Right atrium auricular region (tissue), 2 donors: ENCODE results near the gene MED17. TPM values are rescaled to one million over a fixed set of nuclear protein-coding genes. Genes with fewer than 3 reads are reported as not detected.

Experiments used
- DNase-seq: peaks from one replicate; pipeline ENCODE4 v3.0.0-alpha.2; 2019; ENCODE audit warnings: low spot score
- H3K27ac ChIP-seq, 2 donors: fragments of 200-600 bp; sonication (generic); 1 replicate in 1 of 2; 2 replicates in 1 of 2; pipeline ENCODE4 v1.5.1; 2016 to 2019
- H3K27me3 ChIP-seq, 2 donors: fragments of 200-600 bp; sonication (generic); one replicate each; pipeline versions ENCODE4 v1.5.1 to v1.6.0; 2017 to 2019
- H3K36me3 ChIP-seq: fragments of 200-600 bp; sonication (generic); one replicate; pipeline ENCODE4 v1.5.1; 2016
- H3K4me1 ChIP-seq, 2 donors: fragments of 200-600 bp; sonication (generic); one replicate each; pipeline versions ENCODE4 v1.5.1 to v1.6.0; 2017 to 2019
- H3K4me3 ChIP-seq, 2 donors: fragments of 200-600 bp; sonication (generic); 1 replicate in 1 of 2; 2 replicates in 1 of 2; pipeline ENCODE4 v1.5.1; 2017 to 2019; ENCODE audit warnings: mild to moderate bottlenecking in 1 of 2, moderate library complexity in 1 of 2
- H3K9me3 ChIP-seq, 2 donors: fragments of 200-600 bp; sonication (generic); one replicate each; pipeline ENCODE4 v1.5.1; 2019
- CTCF ChIP-seq, 2 donors: fragments of 200-600 bp; sonication (generic); IDR thresholded peaks; one replicate each; pipeline ENCODE4 v1.5.1; 2019; ENCODE audit warnings: antibody characterized with exemption in 2 of 2
- total RNA-seq, 2 donors: library from RNA; depleted of rRNA; stranded (reverse); fragments of >200 nt; gene quantifications; one replicate each; pipeline ENCODE4 v1.1.0, GENCODE V29; 2016

Gene MED17
- total RNA-seq, 2 donors from 2014 or later = 15.9 to 16.4 TPM

GRCh38 chr11:93822359-93822758 is 38.3 kb downstream of the MED17 start:
- Histone ChIP-seq H3K4me1 (peaks cover 0 to 8% of the 10 kb centered on the region in 2 donors), H3K36me3 (no peaks in the 10 kb centered on the region), H3K27ac (no peak overlapping the region), H3K4me3 (no peak overlapping the region), H3K9me3 (no peaks in the 10 kb centered on the region), H3K27me3 (no peaks in the 10 kb centered on the region)
- no peak for TF ChIP-seq CTCF (IDR thresholded peaks at IDR 0.05)
- no peak for DNase-seq

- Histone ChIP-seq H3K27ac (no peak overlapping the region), H3K36me3 (no peaks in the 10 kb centered on the region), H3K9me3 (no peaks in the 10 kb centered on the region), H3K27me3 (no peaks in the 10 kb centered on the region), H3K4me3 (no peak overlapping the region), H3K4me1 (no peaks in the 10 kb centered on the region)
- DNase-seq = peak; percentile 9
- no peak for TF ChIP-seq CTCF (IDR thresholded peaks at IDR 0.05)
These were observed 39.1 kb downstream of the MED17 start for GRCh38 chr11:93823210-93823609.

- Histone ChIP-seq H3K27me3 (no peaks in the 10 kb centered on the region), H3K4me1 (no peaks in the 10 kb centered on the region), H3K9me3 (no peaks in the 10 kb centered on the region), H3K27ac (no peak overlapping the region), H3K36me3 (no peaks in the 10 kb centered on the region), H3K4me3 (no peak overlapping the region)
- DNase-seq = no peak
- no peak for TF ChIP-seq CTCF (IDR thresholded peaks at IDR 0.05)
These were observed 43.3 kb downstream of the MED17 start for GRCh38 chr11:93827363-93827762.

GRCh38 chr11:93829598-93829997 is 45.5 kb downstream of the MED17 start:
- DNase-seq = no peak
- TF ChIP-seq CTCF (IDR thresholded peaks at IDR 0.05) = no peak

GRCh38 chr11:93831343-93832127 is 47.5 kb downstream of the MED17 start:
- Histone ChIP-seq H3K27me3 (no peaks in the 10 kb centered on the region), H3K4me3 (no peak overlapping the region), H3K36me3 (no peaks in the 10 kb centered on the region), H3K27ac (no peak overlapping the region), H3K9me3 (no peaks in the 10 kb centered on the region), H3K4me1 (no peaks in the 10 kb centered on the region)
- peak; percentile 26 for DNase-seq
- no peak for TF ChIP-seq CTCF (IDR thresholded peaks at IDR 0.05)

More at GRCh38 chr11:93829598-93829997, 45.5 kb downstream of the MED17 start:
- Histone ChIP-seq H3K27me3 (no peaks in the 10 kb centered on the region), H3K36me3 (no peaks in the 10 kb centered on the region), H3K9me3 (no peaks in the 10 kb centered on the region), H3K4me1 (no peaks in the 10 kb centered on the region), H3K27ac (no peak overlapping the region), H3K4me3 (no peak overlapping the region)

- no peaks in the 10 kb centered on the region for H3K9me3 ChIP-seq
- no peaks in the 10 kb centered on the region for H3K27me3 ChIP-seq
- DNase-seq = peak; percentile 4
- TF ChIP-seq CTCF (IDR thresholded peaks at IDR 0.05) = no peak
- H3K36me3 ChIP-seq = no peaks in the 10 kb centered on the region
- H3K27ac ChIP-seq = no peak overlapping the region
- no peaks in the 10 kb centered on the region for H3K4me1 ChIP-seq
- H3K4me3 ChIP-seq = no peak overlapping the region
These were observed 48.7 kb downstream of the MED17 start for GRCh38 chr11:93832780-93833179.
